OCI-M1 (cell line): ENCODE results near the gene TRIO.
"Not testable (repeated sequence)": the region's sequence is repeated elsewhere in the genome, so short reads cannot be mapped to it uniquely, and the experiment has no call there.

ENCODE experiments used
- DNase-seq: peaks from one replicate; lab custom pipeline; 2025; lab: John Stamatoyannopoulos, UW

The TRIO gene

GRCh38 chr5:14142827-14143545 is at the start of gene TRIO:
Gene TRIO (plus strand): TSS chr5:14143342. CDS start chr5:14143726, 384 bp downstream.
- DNase-seq, result peak; percentile 36

GRCh38 chr5:14097380-14097779 is 45.8 kb upstream of the TRIO start:
- DNase-seq, result not testable (repeated sequence)

- DNase-seq, result no peak
Observed at GRCh38 chr5:14097998-14098471, 45.1 kb upstream of the TRIO start.

- no peak for DNase-seq
Observed at GRCh38 chr5:14100281-14100680, 42.9 kb upstream of the TRIO start.

GRCh38 chr5:14101922-14102321 is 41.2 kb upstream of the TRIO start:
- no peak for DNase-seq

- DNase-seq, result no peak
Observed at GRCh38 chr5:14102666-14103065, 40.5 kb upstream of the TRIO start.

- no peak for DNase-seq
Observed at GRCh38 chr5:14105718-14106410, 37.3 kb upstream of the TRIO start.

- DNase-seq, result no peak
Observed at GRCh38 chr5:14107536-14107935, 35.6 kb upstream of the TRIO start.

- peak; percentile 48 for DNase-seq
Observed at GRCh38 chr5:14108170-14108996, 34.8 kb upstream of the TRIO start.

GRCh38 chr5:14109041-14109747 is 33.9 kb upstream of the TRIO start:
- DNase-seq, result no peak

GRCh38 chr5:14109771-14110170 is 33.4 kb upstream of the TRIO start:
- no peak for DNase-seq

- no peak for DNase-seq
Observed at GRCh38 chr5:14110196-14110595, 32.9 kb upstream of the TRIO start.

- no peak for DNase-seq
Observed at GRCh38 chr5:14110680-14111079, 32.5 kb upstream of the TRIO start.

- DNase-seq, result no peak
Observed at GRCh38 chr5:14112998-14113652, 30.0 kb upstream of the TRIO start.

- DNase-seq, result no peak
Observed at GRCh38 chr5:14114615-14115251, 28.4 kb upstream of the TRIO start.

GRCh38 chr5:14115323-14115895 is 27.7 kb upstream of the TRIO start:
- no peak for DNase-seq

GRCh38 chr5:14118551-14119320 is 24.4 kb upstream of the TRIO start:
- no peak for DNase-seq

GRCh38 chr5:14120176-14120575 is 23.0 kb upstream of the TRIO start:
- no peak for DNase-seq

GRCh38 chr5:14121552-14121951 is 21.6 kb upstream of the TRIO start:
- DNase-seq, result no peak

- no peak for DNase-seq
Observed at GRCh38 chr5:14122089-14122488, 21.1 kb upstream of the TRIO start.
